SK-N-SH (cell line): Measurements from ENCODE around the gene PLA2G2F. TPM values are rescaled to one million over a fixed set of nuclear protein-coding genes. Genes with fewer than 3 reads are reported as not detected.

Experiments used
- CTCF ChIA-PET: fragments of 300-600, 350-600 bp; formaldehyde crosslinking; extraction: SDS; loops from one replicate; lab custom pipeline; 2021; lab: Yijun Ruan, JAX
- POLR2A ChIA-PET: fragments of 350-600 bp; sonication (Branson Sonifier 250); formaldehyde crosslinking; extraction: SDS; loops from one replicate; lab custom pipeline; 2020; ENCODE audit warnings: antibody characterized with exemption, inconsistent platforms; lab: Yijun Ruan, JAX
- DNase-seq: peaks from one replicate; pipeline ENCODE4 v3.0.0; 2012
- H2AFZ ChIP-seq: fragments of 200-600 bp; sonication (generic); 2 replicates; pipeline ENCODE4 v1.8.1; 2016; ENCODE audit warnings: antibody characterized with exemption, mild to moderate bottlenecking, low read depth
- H3F3A ChIP-seq: fragments of 200-600 bp; sonication (generic); replicated peaks from 2 replicates; pipeline ENCODE3; 2016; ENCODE audit warnings: antibody characterized with exemption, mild to moderate bottlenecking; ENCODE audit not compliant: insufficient read depth
- H3K27ac ChIP-seq, 2 experiments: fragments of 200-500 bp in 1 of 2; fragments of 200-600 bp in 1 of 2; sonication (Bioruptor generic) in 1 of 2; sonication (generic), shearing (Covaris generic) in 1 of 2; 2 replicates each; pipeline versions ENCODE4 v1.5.1 to v1.6.1; 2014 to 2016; ENCODE audit warnings: low read depth in 2 of 2, inconsistent platforms in 1 of 2, low read length in 1 of 2, mild to moderate bottlenecking in 1 of 2, mixed read lengths in 1 of 2
- H3K27me3 ChIP-seq: fragments of 200-600 bp; sonication (generic), shearing (Covaris generic); 2 replicates; pipeline ENCODE4 v1.6.1; 2016; ENCODE audit warnings: mixed run types; ENCODE audit not compliant: insufficient read depth
- H3K36me3 ChIP-seq, 2 experiments: fragments of 200-500 bp in 1 of 2; fragments of 200-600 bp in 1 of 2; sonication (Bioruptor generic) in 1 of 2; sonication (generic) in 1 of 2; replicated peaks in 1 of 2; 2 replicates each; pipeline versions ENCODE3 to v1.5.1; 2014 to 2016; ENCODE audit warnings: low read length in 1 of 2, mild to moderate bottlenecking in 1 of 2; ENCODE audit not compliant: insufficient read depth in 2 of 2, control insufficient read depth in 1 of 2
- H3K4me1 ChIP-seq, 2 experiments: fragments of 200-500 bp in 1 of 2; fragments of 200-600 bp in 1 of 2; sonication (Bioruptor generic) in 1 of 2; sonication (generic), shearing (Covaris generic) in 1 of 2; 2 replicates each; pipeline versions ENCODE4 v1.5.1 to v1.6.1; 2014 to 2016; ENCODE audit warnings: low read depth in 1 of 2, low read length in 1 of 2, mixed run types in 1 of 2; ENCODE audit not compliant: insufficient read depth in 2 of 2, control insufficient read depth in 1 of 2
- H3K4me2 ChIP-seq: fragments of 200-600 bp; sonication (generic), shearing (Covaris generic); 2 replicates; pipeline ENCODE4 v1.6.1; 2017; ENCODE audit warnings: mixed run types
- H3K4me3 ChIP-seq, 2 experiments: fragments of 200-500 bp in 1 of 2; fragments of 200-600 bp in 1 of 2; sonication (Bioruptor generic) in 1 of 2; sonication (generic), shearing (Covaris generic) in 1 of 2; 2 replicates each; pipeline versions ENCODE4 v1.5.1 to v1.8.1; 2014 to 2016; ENCODE audit warnings: low read depth in 2 of 2, inconsistent platforms in 1 of 2, low read length in 1 of 2, mild to moderate bottlenecking in 1 of 2, mixed read lengths in 1 of 2, moderate library complexity in 1 of 2
- H3K79me2 ChIP-seq: fragments of 200-600 bp; sonication (generic); 2 replicates; pipeline ENCODE4 v1.8.1; 2017; ENCODE audit warnings: mild to moderate bottlenecking; ENCODE audit not compliant: insufficient read depth
- H3K9ac ChIP-seq: fragments of 200-600 bp; sonication (generic); 2 replicates; pipeline ENCODE4 v1.6.1; 2017; ENCODE audit warnings: mixed run types
- H3K9me2 ChIP-seq: fragments of 200-600 bp; sonication (generic); 2 replicates; pipeline ENCODE4 v1.6.1; 2017; ENCODE audit warnings: mixed run types
- H3K9me3 ChIP-seq: fragments of 200-600 bp; sonication (generic); 2 replicates; pipeline ENCODE4 v1.6.1; 2017; ENCODE audit warnings: mixed run types, mild to moderate bottlenecking, moderate library complexity
- H4K20me1 ChIP-seq: fragments of 200-600 bp; sonication (generic); 2 replicates; pipeline ENCODE4 v1.6.1; 2017; ENCODE audit warnings: mild to moderate bottlenecking, mixed run types; ENCODE audit not compliant: insufficient read depth
- CHD2 ChIP-seq: fragments of 150-350 bp; IDR thresholded peaks from 2 replicates; pipeline ENCODE4 v1.6.1; 2018; ENCODE audit warnings: low read length; ENCODE audit not compliant: partially characterized antibody
- FOSL2 ChIP-seq: IDR thresholded peaks from 2 replicates; pipeline ENCODE4 v1.4.0; 2012; ENCODE audit warnings: low read depth, mild to moderate bottlenecking, moderate library complexity, borderline replicate concordance
- FOXM1 ChIP-seq: IDR thresholded peaks from 2 replicates; pipeline ENCODE4 v1.4.0; 2012; ENCODE audit warnings: low read depth, mild to moderate bottlenecking
- GATA2 ChIP-seq: sonication (generic); formaldehyde crosslinking; IDR thresholded peaks from 2 replicates; pipeline ENCODE4 v1.5.0; 2020; ENCODE audit warnings: mild to moderate bottlenecking, missing genetic modification reagents
- JUND ChIP-seq: IDR thresholded peaks from 2 replicates; pipeline ENCODE4 v1.4.0; 2012
- MXI1 ChIP-seq: IDR thresholded peaks from 2 replicates; pipeline ENCODE4 v1.6.1; 2012; ENCODE audit warnings: mild to moderate bottlenecking, low read depth, low read length, improper control_type of control experiment
- RAD21 ChIP-seq: IDR thresholded peaks from 2 replicates; pipeline ENCODE4 v1.6.1; 2012; ENCODE audit warnings: mild to moderate bottlenecking, low read length
- RFX5 ChIP-seq: IDR thresholded peaks from 2 replicates; pipeline ENCODE4 v1.6.1; 2012; ENCODE audit warnings: mild to moderate bottlenecking, improper control_type of control experiment, low read length
- SMC3 ChIP-seq: IDR thresholded peaks from 2 replicates; pipeline ENCODE4 v1.6.1; 2012; ENCODE audit warnings: low read depth, low read length, improper control_type of control experiment
- TAF1 ChIP-seq: IDR thresholded peaks from 2 replicates; pipeline ENCODE4 v1.6.1; 2012; ENCODE audit warnings: low read depth, mild to moderate bottlenecking, low read length, moderate library complexity, borderline replicate concordance
- TCF12 ChIP-seq: IDR thresholded peaks from 2 replicates; pipeline ENCODE4 v1.4.0; 2012
- USF2 ChIP-seq: fragments of 150-350 bp; IDR thresholded peaks from 2 replicates; pipeline ENCODE4 v1.6.1; 2017; ENCODE audit warnings: antibody characterized with exemption, low read length, low read depth, borderline replicate concordance
- YY1 ChIP-seq: IDR thresholded peaks from 2 replicates; pipeline ENCODE4 v1.4.0; 2012; ENCODE audit warnings: low read depth, mild to moderate bottlenecking
- ZBTB33 ChIP-seq: IDR thresholded peaks from 2 replicates; pipeline ENCODE4 v1.4.0; 2012; ENCODE audit warnings: low read depth, borderline replicate concordance
- WGBS: methylation state at CpG from one replicate; pipeline ENCODE4 v1.1.6; 2017; ENCODE audit warnings: low lambda C conversion rate; 5-methylcytosine and 5-hydroxymethylcytosine counted together
- polyA plus RNA-seq, 3 experiments: library from polyadenylated mRNA; depleted of rRNA; stranded (reverse); fragments of >200 nt; gene quantifications; 2 replicates each; pipeline ENCODE4 v1.2.3, GENCODE V29; 2012
- TF ChIP-seq, protein P1 (sequence below): fragments of 150-350 bp; IDR thresholded peaks from 2 replicates; pipeline ENCODE4 v1.6.1; 2016; ENCODE audit warnings: mild to moderate bottlenecking, low read depth, low read length
- TF ChIP-seq, protein P2 (sequence below): IDR thresholded peaks from 2 replicates; pipeline ENCODE4 v1.6.1; 2012; ENCODE audit warnings: mild to moderate bottlenecking, low read depth, low read length, moderate library complexity
- TF ChIP-seq, protein P3 (sequence below): IDR thresholded peaks from 2 replicates; pipeline ENCODE4; 2012
- TF ChIP-seq, protein P4 (sequence below): fragments of 200-600 bp; sonication (generic); IDR thresholded peaks from 2 replicates; pipeline ENCODE4 v1.6.1; 2017; ENCODE audit warnings: antibody characterized with exemption, mild to moderate bottlenecking, moderate library complexity

PLA2G2F gene
- polyA plus RNA-seq, 1 of the 3 experiments (the other 2 are of a cell fraction): not detected

- no peak overlapping the region for H3K9ac ChIP-seq
- H3F3A ChIP-seq: no peaks in the 10 kb centered on the region
- no peaks in the 10 kb centered on the region for H3K79me2 ChIP-seq
- H2AFZ ChIP-seq: no peak overlapping the region
- 90% methylated on average over 6 of the region's 8 CpGs for WGBS
- DNase-seq: no peak
- CTCF ChIA-PET: interaction anchor here (0.6 to 17.8 kb wide), 5 partner anchors 15 to 234 kb away, joined by 3 to 243 read pairs (median 75); partner anchors contain the start of gene PLA2G2E
- TF ChIP-seq FOXM1 (no peak), MXI1 (no peak), RAD21 (no peak), RFX5 (no peak), SMC3 (no peak), TCF12 (no peak), YY1 (no peak), JUND (no peak), CHD2 (no peak), FOSL2 (no peak), GATA2 (CRISPR knock-in tag) (no peak), ZBTB33 (no peak), TAF1 (no peak), USF2 (no peak)
- TF ChIP-seq, protein P1, sequence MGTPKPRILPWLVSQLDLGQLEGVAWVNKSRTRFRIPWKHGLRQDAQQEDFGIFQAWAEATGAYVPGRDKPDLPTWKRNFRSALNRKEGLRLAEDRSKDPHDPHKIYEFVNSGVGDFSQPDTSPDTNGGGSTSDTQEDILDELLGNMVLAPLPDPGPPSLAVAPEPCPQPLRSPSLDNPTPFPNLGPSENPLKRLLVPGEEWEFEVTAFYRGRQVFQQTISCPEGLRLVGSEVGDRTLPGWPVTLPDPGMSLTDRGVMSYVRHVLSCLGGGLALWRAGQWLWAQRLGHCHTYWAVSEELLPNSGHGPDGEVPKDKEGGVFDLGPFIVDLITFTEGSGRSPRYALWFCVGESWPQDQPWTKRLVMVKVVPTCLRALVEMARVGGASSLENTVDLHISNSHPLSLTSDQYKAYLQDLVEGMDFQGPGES: no peak
- TF ChIP-seq, protein P2, sequence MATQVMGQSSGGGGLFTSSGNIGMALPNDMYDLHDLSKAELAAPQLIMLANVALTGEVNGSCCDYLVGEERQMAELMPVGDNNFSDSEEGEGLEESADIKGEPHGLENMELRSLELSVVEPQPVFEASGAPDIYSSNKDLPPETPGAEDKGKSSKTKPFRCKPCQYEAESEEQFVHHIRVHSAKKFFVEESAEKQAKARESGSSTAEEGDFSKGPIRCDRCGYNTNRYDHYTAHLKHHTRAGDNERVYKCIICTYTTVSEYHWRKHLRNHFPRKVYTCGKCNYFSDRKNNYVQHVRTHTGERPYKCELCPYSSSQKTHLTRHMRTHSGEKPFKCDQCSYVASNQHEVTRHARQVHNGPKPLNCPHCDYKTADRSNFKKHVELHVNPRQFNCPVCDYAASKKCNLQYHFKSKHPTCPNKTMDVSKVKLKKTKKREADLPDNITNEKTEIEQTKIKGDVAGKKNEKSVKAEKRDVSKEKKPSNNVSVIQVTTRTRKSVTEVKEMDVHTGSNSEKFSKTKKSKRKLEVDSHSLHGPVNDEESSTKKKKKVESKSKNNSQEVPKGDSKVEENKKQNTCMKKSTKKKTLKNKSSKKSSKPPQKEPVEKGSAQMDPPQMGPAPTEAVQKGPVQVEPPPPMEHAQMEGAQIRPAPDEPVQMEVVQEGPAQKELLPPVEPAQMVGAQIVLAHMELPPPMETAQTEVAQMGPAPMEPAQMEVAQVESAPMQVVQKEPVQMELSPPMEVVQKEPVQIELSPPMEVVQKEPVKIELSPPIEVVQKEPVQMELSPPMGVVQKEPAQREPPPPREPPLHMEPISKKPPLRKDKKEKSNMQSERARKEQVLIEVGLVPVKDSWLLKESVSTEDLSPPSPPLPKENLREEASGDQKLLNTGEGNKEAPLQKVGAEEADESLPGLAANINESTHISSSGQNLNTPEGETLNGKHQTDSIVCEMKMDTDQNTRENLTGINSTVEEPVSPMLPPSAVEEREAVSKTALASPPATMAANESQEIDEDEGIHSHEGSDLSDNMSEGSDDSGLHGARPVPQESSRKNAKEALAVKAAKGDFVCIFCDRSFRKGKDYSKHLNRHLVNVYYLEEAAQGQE: no peak
- TF ChIP-seq, protein P3, sequence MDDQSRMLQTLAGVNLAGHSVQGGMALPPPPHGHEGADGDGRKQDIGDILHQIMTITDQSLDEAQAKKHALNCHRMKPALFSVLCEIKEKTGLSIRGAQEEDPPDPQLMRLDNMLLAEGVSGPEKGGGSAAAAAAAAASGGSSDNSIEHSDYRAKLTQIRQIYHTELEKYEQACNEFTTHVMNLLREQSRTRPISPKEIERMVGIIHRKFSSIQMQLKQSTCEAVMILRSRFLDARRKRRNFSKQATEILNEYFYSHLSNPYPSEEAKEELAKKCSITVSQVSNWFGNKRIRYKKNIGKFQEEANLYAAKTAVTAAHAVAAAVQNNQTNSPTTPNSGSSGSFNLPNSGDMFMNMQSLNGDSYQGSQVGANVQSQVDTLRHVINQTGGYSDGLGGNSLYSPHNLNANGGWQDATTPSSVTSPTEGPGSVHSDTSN: no peak
- TF ChIP-seq, protein P4, sequence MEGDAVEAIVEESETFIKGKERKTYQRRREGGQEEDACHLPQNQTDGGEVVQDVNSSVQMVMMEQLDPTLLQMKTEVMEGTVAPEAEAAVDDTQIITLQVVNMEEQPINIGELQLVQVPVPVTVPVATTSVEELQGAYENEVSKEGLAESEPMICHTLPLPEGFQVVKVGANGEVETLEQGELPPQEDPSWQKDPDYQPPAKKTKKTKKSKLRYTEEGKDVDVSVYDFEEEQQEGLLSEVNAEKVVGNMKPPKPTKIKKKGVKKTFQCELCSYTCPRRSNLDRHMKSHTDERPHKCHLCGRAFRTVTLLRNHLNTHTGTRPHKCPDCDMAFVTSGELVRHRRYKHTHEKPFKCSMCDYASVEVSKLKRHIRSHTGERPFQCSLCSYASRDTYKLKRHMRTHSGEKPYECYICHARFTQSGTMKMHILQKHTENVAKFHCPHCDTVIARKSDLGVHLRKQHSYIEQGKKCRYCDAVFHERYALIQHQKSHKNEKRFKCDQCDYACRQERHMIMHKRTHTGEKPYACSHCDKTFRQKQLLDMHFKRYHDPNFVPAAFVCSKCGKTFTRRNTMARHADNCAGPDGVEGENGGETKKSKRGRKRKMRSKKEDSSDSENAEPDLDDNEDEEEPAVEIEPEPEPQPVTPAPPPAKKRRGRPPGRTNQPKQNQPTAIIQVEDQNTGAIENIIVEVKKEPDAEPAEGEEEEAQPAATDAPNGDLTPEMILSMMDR: no peak
- H3K4me2 ChIP-seq: no peak overlapping the region
- POLR2A ChIA-PET: no interaction called here
- H3K9me3 ChIP-seq: no peaks in the 10 kb centered on the region
- no peak overlapping the region for H3K4me3 ChIP-seq
- no peaks in the 10 kb centered on the region for H4K20me1 ChIP-seq
- peaks cover 0 to 5% of the 10 kb centered on the region in 2 experiments; a peak in 1 of 4 replicates for H3K4me1 ChIP-seq
- no peak overlapping the region for H3K27ac ChIP-seq
- H3K36me3 ChIP-seq: no peaks in the 10 kb centered on the region
- no peaks in the 10 kb centered on the region; the same call in 1 of the 2 replicates for H3K27me3 ChIP-seq
- H3K9me2 ChIP-seq: no peaks in the 10 kb centered on the region
Measured at GRCh38 chr1:20150326-20150705, 11.2 kb downstream of the PLA2G2F start.
